ENCODE measurements around the gene RUBCNL. TPM values are rescaled to one million over a fixed set of nuclear protein-coding genes. Genes with fewer than 3 reads are reported as not detected.

RUBCNL gene
- total RNA-seq, 1 experiment from 2014 or later = 0.42 TPM

GRCh38 chr13:46345398-46345797 lies 41.7 kb downstream of the RUBCNL start:
- Histone ChIP-seq H3K79me2 (ENCODE audit: insufficient read depth, low read length) (no peaks in the 10 kb centered on the region), H4K20me1 (ENCODE audit: insufficient read depth) (no peaks in the 10 kb centered on the region), H3K27me3 (ENCODE audit: insufficient read depth, low read length) (no peaks in the 10 kb centered on the region), H3K9ac (ENCODE audit: low read length) (no peak overlapping the region), H2AFZ (ENCODE audit: low read depth, low read length, poor library complexity, severe bottlenecking) (no peak overlapping the region), H3K4me1 (ENCODE audit: control insufficient read depth in 1 of 2, insufficient read depth in 2 of 2, low read length in 2 of 2) (no peaks in the 10 kb centered on the region), H3K36me3 (ENCODE audit: control insufficient read depth in 1 of 2, insufficient read depth in 2 of 2, low read length in 2 of 2) (no peaks in the 10 kb centered on the region), H3K9me3 (ENCODE audit: control insufficient read depth in 1 of 2, insufficient read depth in 1 of 2, low read depth in 1 of 2, low read length in 2 of 2) (no peaks in the 10 kb centered on the region), H3K9me2 (ENCODE audit: insufficient read depth) (no peaks in the 10 kb centered on the region), H3K4me3 (replicated peaks in 1 of 2; ENCODE audit: low read depth in 1 of 2, low read length in 2 of 2) (no peak overlapping the region), H3K4me2 (ENCODE audit: low read length) (no peak overlapping the region), H3K27ac (ENCODE audit: low read depth, low read length) (no peak overlapping the region)
- intact Hi-C loops (cut with micrococcal nuclease) = no loop called here
- ChIA-PET CTCF (no interaction called here), POLR2A (no interaction called here), RAD21 (ENCODE audit: low non-redundant PET in 1 of 2, low total read pairs in 2 of 2, uncharacterized antibody in 2 of 2, unreplicated experiment in 2 of 2) (no interaction called here)
- BruUV-seq (replicated peaks) = no TSS peak
- no peak for DNase-seq (ENCODE audit: low read depth, low spot score)
- no peak for TF ChIP-seq RAD21 (IDR thresholded peaks at IDR 0.05; ENCODE audit: low read depth)
- TF ChIP-seq EZH2phosphoT487 (IDR thresholded peaks at IDR 0.05; ENCODE audit: borderline replicate concordance) = no peak
- TF ChIP-seq POLR2A (IDR thresholded peaks at IDR 0.05; ENCODE audit: borderline replicate concordance, extremely low read depth, insufficient read depth, insufficient read length) = no peak
- TF ChIP-seq SRF (IDR thresholded peaks at IDR 0.05; ENCODE audit: low read depth) = no peak
- TF ChIP-seq YY1 (IDR thresholded peaks at IDR 0.05; ENCODE audit: extremely low read depth, insufficient replicate concordance, low read depth, low read length) = no peak
- no peak for TF ChIP-seq REST (IDR thresholded peaks at IDR 0.05; ENCODE audit: low read depth)
- no peak for TF ChIP-seq ELF1 (IDR thresholded peaks at IDR 0.05; ENCODE audit: borderline replicate concordance, low read depth)
- TF ChIP-seq SP1 (IDR thresholded peaks at IDR 0.05; ENCODE audit: low read depth) = no peak
- no peak for TF ChIP-seq JUND (IDR thresholded peaks at IDR 0.05)
- TF ChIP-seq ZBTB33 (IDR thresholded peaks at IDR 0.05; ENCODE audit: extremely low read depth, insufficient replicate concordance, low read length) = no peak
- no peak for TF ChIP-seq ZFX (IDR thresholded peaks at IDR 0.05)
- no peak for TF ChIP-seq CTCF (IDR thresholded peaks at IDR 0.05 in 2 of 3, conservative IDR thresholded peaks at IDR 0.05 in 1 of 3; ENCODE audit: borderline replicate concordance in 1 of 3, insufficient read depth in 1 of 3, low read depth in 2 of 3, low read length in 2 of 3)
- ATAC-seq = no peak
